ENCODE results near the gene AGAP1.

DNA sequence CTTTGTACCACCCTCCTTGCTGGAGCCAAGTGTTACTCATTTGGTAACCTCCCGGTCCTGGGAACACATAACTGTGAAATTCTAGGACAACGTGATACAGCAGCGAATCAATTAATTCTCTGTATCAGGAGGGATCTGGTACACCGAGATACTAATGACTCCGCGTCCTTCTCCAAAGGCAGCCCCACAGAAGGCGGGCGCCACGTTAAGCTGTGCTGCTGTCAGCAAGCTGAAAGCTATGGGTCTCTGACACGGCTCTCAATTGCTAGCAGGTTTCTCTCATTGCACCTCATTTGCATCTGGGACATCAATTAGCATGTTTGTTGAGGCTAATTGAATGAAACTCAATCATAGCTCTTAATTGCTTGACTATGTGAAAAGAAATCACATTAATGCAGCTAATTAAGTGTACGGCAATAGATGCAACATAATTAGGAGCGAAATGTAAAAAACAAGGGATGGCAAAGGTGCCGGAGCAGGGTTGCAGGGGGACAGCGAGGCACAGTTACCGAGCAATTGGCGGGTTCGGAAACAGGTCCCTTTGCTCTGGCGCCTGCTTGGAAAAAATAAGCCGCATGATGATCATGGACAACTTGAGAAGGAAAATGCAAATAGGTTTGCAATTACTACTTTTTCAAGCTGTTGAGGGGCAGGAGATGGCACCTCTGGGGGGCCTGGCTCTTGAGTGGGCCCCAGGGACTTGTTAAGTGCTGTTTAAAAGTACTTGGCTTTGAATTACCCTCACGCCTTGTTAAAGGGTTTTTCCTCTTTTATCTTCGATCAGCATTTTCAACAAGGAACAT, 410.1 kb downstream of the AGAP1 start:
- TF ChIP-seq CTCF (IDR thresholded peaks at IDR 0.05): no peak
- TF ChIP-seq POLR2A (IDR thresholded peaks at IDR 0.05): no peak
- no peak for TF ChIP-seq POLR2AphosphoS5 (IDR thresholded peaks at IDR 0.05)
